Measurements from ENCODE around the gene TRPC4.

Gene TRPC4

GRCh38 chr13:37656247-37656940, 213.2 kb downstream of the TRPC4 start:
- DNase-seq (ENCODE audit: low read depth, low spot score) = peak; percentile 95
- no peak overlapping the region for H3K4me3 ChIP-seq (ENCODE audit: low read depth, low read length)
- no peak for TF ChIP-seq CTCF (IDR thresholded peaks at IDR 0.05; ENCODE audit: low read depth, low read length)
- in situ Hi-C loops (cut with HindIII; ENCODE audit: low sequenced_read_pairs) = no loop called here

GRCh38 chr13:37652596-37652995, 217.0 kb downstream of the TRPC4 start:
- H3K4me3 ChIP-seq (ENCODE audit: low read depth, low read length) = no peak overlapping the region
- no peak for DNase-seq (ENCODE audit: low read depth, low spot score)
- no peak for TF ChIP-seq CTCF (IDR thresholded peaks at IDR 0.05; ENCODE audit: low read depth, low read length)
- in situ Hi-C loops (cut with HindIII; ENCODE audit: low sequenced_read_pairs) = no loop called here

- in situ Hi-C loops (cut with HindIII; ENCODE audit: low sequenced_read_pairs) = no loop called here
- no peak for DNase-seq (ENCODE audit: low read depth, low spot score)
- TF ChIP-seq CTCF (IDR thresholded peaks at IDR 0.05; ENCODE audit: low read depth, low read length) = no peak
- no peak overlapping the region for H3K4me3 ChIP-seq (ENCODE audit: low read depth, low read length)
These were observed 217.7 kb downstream of the TRPC4 start for GRCh38 chr13:37651891-37652290.

GRCh38 chr13:37648609-37649008, 221.0 kb downstream of the TRPC4 start:
- TF ChIP-seq CTCF (IDR thresholded peaks at IDR 0.05; ENCODE audit: low read depth, low read length) = no peak
- in situ Hi-C loops (cut with HindIII; ENCODE audit: low sequenced_read_pairs) = no loop called here
- H3K4me3 ChIP-seq (ENCODE audit: low read depth, low read length) = no peak overlapping the region
- DNase-seq (ENCODE audit: low read depth, low spot score) = peak; percentile 56

- TF ChIP-seq CTCF (IDR thresholded peaks at IDR 0.05; ENCODE audit: low read depth, low read length) = no peak
- DNase-seq (ENCODE audit: low read depth, low spot score) = no peak
- in situ Hi-C loops (cut with HindIII; ENCODE audit: low sequenced_read_pairs) = no loop called here
These were observed 222.4 kb downstream of the TRPC4 start for GRCh38 chr13:37647031-37647650.

GRCh38 chr13:37646531-37646930, 223.0 kb downstream of the TRPC4 start:
- no peak for DNase-seq (ENCODE audit: low read depth, low spot score)
- no peak for TF ChIP-seq CTCF (IDR thresholded peaks at IDR 0.05; ENCODE audit: low read depth, low read length)
- no peak overlapping the region for H3K4me3 ChIP-seq (ENCODE audit: low read depth, low read length)
- in situ Hi-C loops (cut with HindIII; ENCODE audit: low sequenced_read_pairs) = no loop called here

More at GRCh38 chr13:37647031-37647650, 222.4 kb downstream of the TRPC4 start:
- H3K4me3 ChIP-seq (ENCODE audit: low read depth, low read length) = no peak overlapping the region

Measured in astrocyte of the spinal cord (primary cell).